Adrenal gland (tissue), 12 donors: Measurements from ENCODE around the gene LAPTM5. TPM values are rescaled to one million over a fixed set of nuclear protein-coding genes. Genes with fewer than 3 reads are reported as not detected.
A peak's percentile ranks its signal among the peaks of the same experiment; 100 is the strongest.

Experiments used
- DNase-seq, 7 donors: peaks; one replicate each; pipeline ENCODE4 v3.0.0-alpha.2; 2019 to 2020
- H3K27ac ChIP-seq, 5 donors: fragments of 200-600 bp; sonication (generic) in 4 of 5; 1 replicate in 3 of 5; 2 replicates in 2 of 5; pipeline versions ENCODE4 v1.5.1 to v1.8.0; 2016 to 2020; ENCODE audit warnings: mild to moderate bottlenecking in 1 of 5
- H3K27me3 ChIP-seq: fragments of 200-600 bp; 2 replicates; pipeline ENCODE4 v1.8.0; 2021
- H3K36me3 ChIP-seq, 2 donors: fragments of 200-600 bp; replicated peaks in 1 of 2; 1 replicate in 1 of 2; 2 replicates in 1 of 2; pipeline versions ENCODE4 v1.5.1 to v1.8.0; 2018 to 2022
- H3K4me1 ChIP-seq, 2 donors: fragments of 200-600 bp; replicated peaks in 1 of 2; 1 replicate in 1 of 2; 2 replicates in 1 of 2; pipeline versions ENCODE4 v1.5.1 to v1.8.0; 2018 to 2021
- H3K4me3 ChIP-seq, 4 donors: fragments of 200-600 bp; sonication (generic) in 3 of 4; one replicate each; pipeline ENCODE4 v1.5.1; 2016 to 2018
- H3K9me3 ChIP-seq, 3 donors: fragments of 200-600 bp; sonication (generic) in 1 of 3; replicated peaks in 1 of 3; 1 replicate in 2 of 3; 2 replicates in 1 of 3; pipeline versions ENCODE4 v1.5.1 to v1.8.0; 2016 to 2021
- POLR2A ChIP-seq, 2 donors: fragments of 450-650 bp; IDR thresholded peaks; one replicate each; pipeline ENCODE4 v1.6.1; 2017; ENCODE audit warnings: antibody characterized with exemption in 2 of 2, mild to moderate bottlenecking in 2 of 2, moderate library complexity in 1 of 2
- WGBS, 4 donors: extraction: QIAGEN DNeasy Blood & Tissue Kit in 2 of 4; methylation state at CpG; one replicate each; pipeline versions ENCODE4 v1.1.5 to v1.1.7; 2013 to 2017; 5-methylcytosine and 5-hydroxymethylcytosine counted together
- intact Hi-C, 2 donors: fragments of 100-400 bp; cut with DNase I; formaldehyde crosslinking; loops; one replicate each; pipeline versions ENCODE4 v1.14.1 to v1.15.0; 2022 to 2023
- polyA plus RNA-seq, 3 donors: library from polyadenylated mRNA; stranded (reverse); fragments of 200-250 nt in 2 of 3; fragments of 350-450 nt in 1 of 3; fragmentation: Illumina TruSeq in 1 of 3; extraction: RNeasy Lipid Tissue Mini Kit (QIAGEN cat#74804) in 1 of 3; gene quantifications; one replicate each; pipeline ENCODE4 v1.2.3, GENCODE V29; 2013 to 2014
- total RNA-seq, 9 donors: library from RNA; depleted of rRNA in 4 of 9; stranded (reverse); fragments of >200 nt in 4 of 9; fragments of 120-200 nt in 1 of 9; fragmentation: NEBNext Ultra II Directional in 1 of 9; extraction: Animal tissue kit (Norgen Biotek cat#: 25700) in 1 of 9; gene quantifications; one replicate each; pipeline versions ENCODE4 v1.1.0 to v1.2.4, GENCODE V29; 2013 to 2023
- TF ChIP-seq, protein P1 (sequence below), 6 experiments: fragments of 450-650 bp in 4 of 6; fragments of 200-600 bp in 2 of 6; sonication (generic) in 1 of 6; IDR thresholded peaks; 1 replicate in 5 of 6; 2 replicates in 1 of 6; pipeline versions ENCODE4 v1.5.1 to v1.8.0; 2016 to 2021; ENCODE audit warnings: antibody characterized with exemption in 6 of 6, mild to moderate bottlenecking in 2 of 6, moderate library complexity in 1 of 6
- donor health status: healthy with polysubstance abuse.
- donor health status: Bipolar disorder and iron deficiency.
- donor health status: DM: yes; HTN: yes; CAD: no.
- donor health status: DM: no; HTN: no; CAD: no.
- donor health status: DM: no; HTN: no; CAD: no.
- donor health status: DM: yes; HTN: yes; CAD: no.

LAPTM5 gene
- total and polyA plus RNA-seq, 12 donors, result 7.8 to 177 (median 109) TPM

DNA sequence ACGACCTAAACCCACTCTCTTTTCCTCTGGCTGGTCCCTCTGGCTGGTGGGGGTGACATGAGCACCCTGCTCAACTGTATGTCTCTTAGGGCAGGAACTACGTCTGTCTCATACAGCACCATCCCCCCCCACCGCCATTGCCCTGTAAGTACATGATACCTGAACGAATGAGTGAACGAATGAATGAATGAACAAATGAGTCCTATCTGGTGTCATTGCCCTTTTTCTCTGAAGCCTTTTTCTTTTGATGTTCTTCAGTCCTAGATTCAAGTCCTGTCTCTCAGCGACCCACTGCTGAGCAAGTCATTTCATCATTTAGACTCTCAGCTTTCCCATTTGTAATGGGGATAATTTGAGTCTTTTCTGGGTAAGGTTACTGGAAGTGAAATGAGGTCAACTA is 45.0 kb downstream of the LAPTM5 start:
- H3K36me3 ChIP-seq, result no peaks in the 10 kb centered on the region

DNA sequence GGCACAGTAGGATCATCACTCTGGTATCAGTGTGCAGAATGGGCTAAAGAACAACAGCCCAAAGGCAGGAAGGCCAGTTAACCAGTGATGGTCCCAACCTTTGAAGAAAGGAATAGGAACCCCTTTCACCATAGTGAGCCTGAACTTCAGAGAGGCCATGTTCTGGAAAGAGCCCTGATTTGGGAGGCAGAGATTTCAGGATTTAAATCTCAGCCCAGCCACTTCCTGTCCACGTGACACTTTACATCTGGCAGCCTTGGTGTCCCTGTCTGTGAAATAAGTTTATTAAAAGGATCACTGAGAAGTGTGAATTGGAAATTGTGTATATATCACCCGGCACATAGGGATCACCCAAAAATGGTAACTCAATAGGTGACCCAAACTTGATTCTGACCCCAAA is 47.2 kb downstream of the LAPTM5 start:
- TF ChIP-seq POLR2A (IDR thresholded peaks at IDR 0.05), result no peak
- TF ChIP-seq, protein P1, sequence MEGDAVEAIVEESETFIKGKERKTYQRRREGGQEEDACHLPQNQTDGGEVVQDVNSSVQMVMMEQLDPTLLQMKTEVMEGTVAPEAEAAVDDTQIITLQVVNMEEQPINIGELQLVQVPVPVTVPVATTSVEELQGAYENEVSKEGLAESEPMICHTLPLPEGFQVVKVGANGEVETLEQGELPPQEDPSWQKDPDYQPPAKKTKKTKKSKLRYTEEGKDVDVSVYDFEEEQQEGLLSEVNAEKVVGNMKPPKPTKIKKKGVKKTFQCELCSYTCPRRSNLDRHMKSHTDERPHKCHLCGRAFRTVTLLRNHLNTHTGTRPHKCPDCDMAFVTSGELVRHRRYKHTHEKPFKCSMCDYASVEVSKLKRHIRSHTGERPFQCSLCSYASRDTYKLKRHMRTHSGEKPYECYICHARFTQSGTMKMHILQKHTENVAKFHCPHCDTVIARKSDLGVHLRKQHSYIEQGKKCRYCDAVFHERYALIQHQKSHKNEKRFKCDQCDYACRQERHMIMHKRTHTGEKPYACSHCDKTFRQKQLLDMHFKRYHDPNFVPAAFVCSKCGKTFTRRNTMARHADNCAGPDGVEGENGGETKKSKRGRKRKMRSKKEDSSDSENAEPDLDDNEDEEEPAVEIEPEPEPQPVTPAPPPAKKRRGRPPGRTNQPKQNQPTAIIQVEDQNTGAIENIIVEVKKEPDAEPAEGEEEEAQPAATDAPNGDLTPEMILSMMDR (IDR thresholded peaks at IDR 0.05), result no peak
- DNase-seq, result no peak

More for the DNA sequence above, 45.0 kb downstream of the LAPTM5 start:
- no peaks in the 10 kb centered on the region for H3K27me3 ChIP-seq
- peaks cover 0 to 4% (median 0%) of the 10 kb centered on the region in 3 donors for H3K9me3 ChIP-seq
- 75 to 89% (median 80%) methylated on average over 6 of the region's 6 CpGs for WGBS, 4 donors
- H3K27ac ChIP-seq, result no peak overlapping the region
- no peak overlapping the region for H3K4me3 ChIP-seq
- H3K4me1 ChIP-seq, result peaks cover 0 to 5% of the 10 kb centered on the region in 2 donors
- intact Hi-C loops, result no loop called here
- TF ChIP-seq POLR2A (IDR thresholded peaks at IDR 0.05), result no peak
- TF ChIP-seq, protein P1 (IDR thresholded peaks at IDR 0.05), result no peak
- no peak for DNase-seq

DNA sequence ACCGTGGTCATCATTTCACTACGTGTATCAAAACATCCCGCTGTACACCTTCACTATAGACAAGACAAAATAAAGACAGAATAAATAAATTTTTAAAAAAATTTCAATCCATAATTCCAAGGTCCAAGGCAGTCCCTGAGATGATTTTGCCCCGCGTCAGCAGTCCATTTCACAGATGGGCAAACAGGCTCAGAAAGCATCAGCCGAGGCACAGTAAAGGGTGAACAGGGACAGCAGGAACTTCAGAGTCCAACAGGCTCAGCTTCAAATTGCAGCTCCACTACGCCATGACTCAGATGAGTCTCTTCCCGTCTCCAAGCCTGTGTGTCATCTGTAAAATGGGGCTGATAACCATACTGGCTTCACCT is 49.2 kb downstream of the LAPTM5 start:
- Histone ChIP-seq H3K4me1 (peaks cover 0 to 5% of the 10 kb centered on the region in 2 donors), H3K27me3 (no peaks in the 10 kb centered on the region), H3K9me3 (no peaks in the 10 kb centered on the region), H3K4me3 (no peak overlapping the region), H3K27ac (no peak overlapping the region), H3K36me3 (no peaks in the 10 kb centered on the region)
- intact Hi-C loops, result loop anchor here in 1 of 2 donors (10.0 kb wide), 2 partner anchors 324 to 914 kb away; no protein-coding TSS in a partner anchor
- no peak for DNase-seq
- TF ChIP-seq, protein P1 (IDR thresholded peaks at IDR 0.05), result no peak
- TF ChIP-seq POLR2A (IDR thresholded peaks at IDR 0.05), result no peak
- WGBS, 4 donors, result 45 to 50% (median 46%) methylated on average over 7 to 8 of the region's 8 CpGs

More for the DNA sequence above, 47.2 kb downstream of the LAPTM5 start:
- H3K36me3 ChIP-seq, result no peaks in the 10 kb centered on the region
- H3K4me3 ChIP-seq, result no peak overlapping the region
- H3K27ac ChIP-seq, result no peak overlapping the region
- H3K4me1 ChIP-seq, result peaks cover 0 to 5% of the 10 kb centered on the region in 2 donors
- intact Hi-C loops, result no loop called here
- no peaks in the 10 kb centered on the region for H3K27me3 ChIP-seq
- 43 to 64% (median 50%) methylated on average over 2 of the region's 2 CpGs for WGBS, 4 donors
- H3K9me3 ChIP-seq, result peaks cover 0 to 4% (median 0%) of the 10 kb centered on the region in 3 donors

DNA sequence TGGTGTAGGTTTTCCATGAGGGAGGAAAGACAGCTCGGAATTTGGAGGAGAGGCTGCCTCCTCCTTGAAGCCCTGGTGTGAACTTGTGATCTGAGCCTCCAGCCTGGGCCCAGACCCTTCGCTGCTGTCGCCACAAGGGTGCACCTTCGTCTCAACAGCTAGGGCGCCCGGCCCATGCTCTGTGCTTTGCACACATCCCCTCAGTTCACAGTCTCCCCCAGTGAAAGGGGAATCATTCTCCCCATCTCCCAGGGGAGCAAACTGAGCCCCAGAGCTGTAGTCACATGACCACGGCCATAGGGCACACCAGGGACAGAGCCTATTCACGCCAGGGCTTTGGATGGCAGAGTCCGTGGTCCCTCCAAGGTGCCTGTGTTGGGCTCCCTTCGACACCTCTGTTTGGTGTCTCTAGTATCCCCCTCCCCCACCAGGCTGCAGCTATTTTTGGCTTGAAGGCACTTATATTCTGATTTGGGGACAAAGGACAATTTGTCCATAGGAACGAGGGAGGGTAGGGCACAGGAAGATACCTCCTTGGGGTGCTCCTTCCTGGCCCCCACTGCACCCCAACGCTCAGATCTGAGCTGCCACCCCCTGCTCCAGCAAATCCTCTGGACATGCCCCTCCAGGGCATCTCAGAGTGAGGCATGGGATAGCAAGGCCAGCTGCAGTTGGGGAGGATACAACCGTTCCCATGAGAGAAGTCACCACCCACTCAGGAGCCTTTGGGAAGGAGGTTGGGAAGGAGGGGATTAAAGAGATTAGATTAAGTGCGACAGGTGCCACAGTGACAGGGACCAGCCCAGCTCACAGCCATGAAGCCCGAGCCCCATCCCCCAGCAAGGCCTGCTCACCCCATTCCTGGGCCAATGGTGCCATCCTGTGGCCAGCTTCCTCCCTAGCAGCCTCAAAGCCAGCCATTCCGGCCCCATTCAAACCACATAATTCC is 49.9 kb downstream of the LAPTM5 start:
- no peaks in the 10 kb centered on the region for H3K27me3 ChIP-seq
- H3K4me3 ChIP-seq, result no peak overlapping the region
- WGBS, 4 donors, result 41 to 55% (median 45%) methylated on average over 13 to 16 of the region's 16 CpGs
- DNase-seq, result peak; percentile 68 to 91 (median 80)
- TF ChIP-seq, protein P1 (IDR thresholded peaks at IDR 0.05), result peak; percentile 67 to 98 (median 94)
- no peak for TF ChIP-seq POLR2A (IDR thresholded peaks at IDR 0.05)
- H3K27ac ChIP-seq, result no peak overlapping the region
- H3K4me1 ChIP-seq, result peaks cover 0 to 5% of the 10 kb centered on the region in 2 donors
- H3K9me3 ChIP-seq, result no peaks in the 10 kb centered on the region
- H3K36me3 ChIP-seq, result no peaks in the 10 kb centered on the region
- intact Hi-C loops, result loop anchor here in 1 of 2 donors (2.0 to 10.0 kb wide), 3 partner anchors 323 to 1473 kb away; no protein-coding TSS in a partner anchor
